ENCODE data around the gene SLC10A2. TPM values are rescaled to one million over a fixed set of nuclear protein-coding genes. Genes with fewer than 3 reads are reported as not detected.

SLC10A2 gene
- not detected in 2 replicates for total RNA-seq (2012; rRNA removed)
- not detected in 2 replicates for polyA plus RNA-seq (2012; rRNA removed)
- not detected in 2 replicates for polyA plus RNA-seq (2012; cell fraction: cytosol; rRNA removed)
- not detected in 2 replicates for polyA plus RNA-seq (2012; cell fraction: nucleus; rRNA removed; ENCODE audit: low replicate concordance)
- Bru-seq, nascent RNA, result not detected
- BruChase-seq, experiment 1, labeled RNA remaining after a 6-hour chase, result not detected
- BruChase-seq, experiment 2, labeled RNA remaining after a 2-hour chase, result not detected
- long read RNA-seq, result 0 reads

DNA sequence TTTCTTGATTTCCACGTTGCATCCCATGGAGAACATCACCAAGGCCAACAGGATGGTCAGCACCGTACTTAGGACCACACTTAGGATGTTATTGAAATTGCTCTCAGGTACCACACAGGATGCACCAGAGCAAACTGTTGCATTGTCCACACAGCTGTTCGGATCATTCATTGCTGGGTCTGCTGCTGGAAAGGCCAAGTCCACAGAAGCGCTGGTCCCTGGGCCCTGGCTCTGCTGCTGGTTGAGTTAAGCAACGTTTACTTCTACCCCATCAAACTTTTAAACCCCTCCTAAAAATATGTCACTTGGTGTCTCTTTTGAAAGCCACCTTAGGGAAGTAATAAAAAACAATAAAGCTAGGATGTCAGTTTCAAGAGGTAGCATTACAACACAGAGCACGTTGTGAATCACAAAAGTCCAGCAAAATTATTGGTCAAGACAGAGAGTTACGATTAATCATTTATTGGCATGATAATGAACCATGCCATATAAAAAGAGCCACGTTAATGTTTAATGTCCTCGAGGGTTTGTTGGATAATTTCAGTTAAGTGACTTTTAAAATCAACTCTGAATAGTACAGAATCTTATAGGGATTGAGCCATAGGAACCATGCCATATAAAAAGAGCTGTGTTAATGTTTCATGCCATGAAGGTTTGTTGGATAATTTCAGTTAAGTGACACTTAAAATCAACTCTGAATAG lies at the start of gene SLC10A2:
Gene SLC10A2, minus strand, starts transcription at position 339 of the 702 bp plus-strand sequence. Its CDS starts 168 bp downstream, at position 171.
- H3K9me3 ChIP-seq (ENCODE audit: control insufficient read depth, insufficient read depth, low read length), result peaks cover 19% of the 10 kb centered on the region
- H4K5ac ChIP-seq (ENCODE audit: low read depth, low read length), result no peak within 1 kb of the TSS
- H3K4me2 ChIP-seq (ENCODE audit: low read depth, low read length), result no peak within 1 kb of the TSS
- no peak within 1 kb of the TSS for H3K18ac ChIP-seq (ENCODE audit: low read depth, low read length)
- ChIA-PET CTCF (no interaction called here), POLR2A (ENCODE audit: unreplicated experiment) (no interaction called here)
- no peaks in the 10 kb centered on the region for H4K20me1 ChIP-seq (ENCODE audit: insufficient read depth, low read length)
- dilution Hi-C loops (cut with HindIII; ENCODE audit: low sequenced_read_pairs, unreplicated experiment), result no loop called here
- H2BK120ac ChIP-seq (ENCODE audit: low read depth, low read length), result no peak within 1 kb of the TSS
- H3K4me3 ChIP-seq (ENCODE audit: insufficient read depth, low read depth, low read length), result no peak within 1 kb of the TSS
- no peaks in the 10 kb centered on the region for H3K9me1 ChIP-seq (ENCODE audit: insufficient read depth, low read length)
- no peak within 1 kb of the TSS for H2AFZ ChIP-seq (replicated peaks; ENCODE audit: low read length, poor library complexity)
- no peak within 1 kb of the TSS for H3K9ac ChIP-seq (ENCODE audit: low read depth, low read length)
- H2BK5ac ChIP-seq (ENCODE audit: low read depth, low read length, poor library complexity, severe bottlenecking), result no peak within 1 kb of the TSS
- no peak within 1 kb of the TSS for H2AK9ac ChIP-seq (replicated peaks; ENCODE audit: low read depth, low read length, poor library complexity)
- WGBS, 2 experiments (ENCODE audit: extremely low coverage in 2 of 2, insufficient read length in 1 of 2), result no CpG with 5 or more reads among the region's 9 CpGs
- H3K4me1 ChIP-seq (ENCODE audit: control insufficient read depth, insufficient read depth, low read length), result no peaks in the 10 kb centered on the region
- no peak within 1 kb of the TSS for H2AK5ac ChIP-seq (ENCODE audit: low read depth, low read length)
- H3K23ac ChIP-seq (ENCODE audit: low read depth, low read length), result no peak within 1 kb of the TSS
- H3K27me3 ChIP-seq (ENCODE audit: control insufficient read depth, insufficient read depth, low read length), result no peaks in the 10 kb centered on the region
- H3K36me3 ChIP-seq (ENCODE audit: control insufficient read depth, insufficient read depth, low read length), result no peaks in the 10 kb centered on the region
- TF ChIP-seq CHD1 (IDR thresholded peaks at IDR 0.05; ENCODE audit: low read depth, low read length) (no peak), BHLHE40 (IDR thresholded peaks at IDR 0.05; ENCODE audit: low read depth, low read length) (no peak), RAD21 (IDR thresholded peaks at IDR 0.05; ENCODE audit: low read length) (no peak), CEBPB (IDR thresholded peaks at IDR 0.05; ENCODE audit: low read depth, low read length) (no peak), MXI1 (IDR thresholded peaks at IDR 0.05; ENCODE audit: borderline replicate concordance, low read depth, low read length) (no peak), RCOR1 (IDR thresholded peaks at IDR 0.05; ENCODE audit: insufficient replicate concordance, low read length) (no peak), SMC3 (IDR thresholded peaks at IDR 0.05; ENCODE audit: low read depth, low read length) (no peak)
- TF ChIP-seq, protein P1, sequence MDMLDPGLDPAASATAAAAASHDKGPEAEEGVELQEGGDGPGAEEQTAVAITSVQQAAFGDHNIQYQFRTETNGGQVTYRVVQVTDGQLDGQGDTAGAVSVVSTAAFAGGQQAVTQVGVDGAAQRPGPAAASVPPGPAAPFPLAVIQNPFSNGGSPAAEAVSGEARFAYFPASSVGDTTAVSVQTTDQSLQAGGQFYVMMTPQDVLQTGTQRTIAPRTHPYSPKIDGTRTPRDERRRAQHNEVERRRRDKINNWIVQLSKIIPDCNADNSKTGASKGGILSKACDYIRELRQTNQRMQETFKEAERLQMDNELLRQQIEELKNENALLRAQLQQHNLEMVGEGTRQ (IDR thresholded peaks at IDR 0.05; ENCODE audit: low read depth, low read length), result no peak
- TF ChIP-seq, protein P2, sequence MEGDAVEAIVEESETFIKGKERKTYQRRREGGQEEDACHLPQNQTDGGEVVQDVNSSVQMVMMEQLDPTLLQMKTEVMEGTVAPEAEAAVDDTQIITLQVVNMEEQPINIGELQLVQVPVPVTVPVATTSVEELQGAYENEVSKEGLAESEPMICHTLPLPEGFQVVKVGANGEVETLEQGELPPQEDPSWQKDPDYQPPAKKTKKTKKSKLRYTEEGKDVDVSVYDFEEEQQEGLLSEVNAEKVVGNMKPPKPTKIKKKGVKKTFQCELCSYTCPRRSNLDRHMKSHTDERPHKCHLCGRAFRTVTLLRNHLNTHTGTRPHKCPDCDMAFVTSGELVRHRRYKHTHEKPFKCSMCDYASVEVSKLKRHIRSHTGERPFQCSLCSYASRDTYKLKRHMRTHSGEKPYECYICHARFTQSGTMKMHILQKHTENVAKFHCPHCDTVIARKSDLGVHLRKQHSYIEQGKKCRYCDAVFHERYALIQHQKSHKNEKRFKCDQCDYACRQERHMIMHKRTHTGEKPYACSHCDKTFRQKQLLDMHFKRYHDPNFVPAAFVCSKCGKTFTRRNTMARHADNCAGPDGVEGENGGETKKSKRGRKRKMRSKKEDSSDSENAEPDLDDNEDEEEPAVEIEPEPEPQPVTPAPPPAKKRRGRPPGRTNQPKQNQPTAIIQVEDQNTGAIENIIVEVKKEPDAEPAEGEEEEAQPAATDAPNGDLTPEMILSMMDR (conservative IDR thresholded peaks at IDR 0.05; ENCODE audit: low read depth, low read length), result no peak
- no peak within 1 kb of the TSS for H2BK15ac ChIP-seq (ENCODE audit: low read depth, low read length)
- H4K8ac ChIP-seq (ENCODE audit: low read depth in 2 of 2, low read length in 2 of 2), result no peak within 1 kb of the TSS
- no peak within 1 kb of the TSS for H2BK20ac ChIP-seq (ENCODE audit: low read depth, low read length)
- no peak within 1 kb of the TSS for H3K4ac ChIP-seq (ENCODE audit: low read depth, low read length)
- H3K79me1 ChIP-seq (ENCODE audit: low read depth in 1 of 2, low read length in 2 of 2), result no peaks in the 10 kb centered on the region
- no peak within 1 kb of the TSS for H3K14ac ChIP-seq (replicated peaks; ENCODE audit: low read depth, low read length)
- DNase-seq, result no peak
- in situ Hi-C loops (cut with MboI; ENCODE audit: low sequenced_read_pairs), result no loop called here
- H4K91ac ChIP-seq (ENCODE audit: insufficient read depth, low read depth, low read length), result no peak within 1 kb of the TSS
- BruUV-seq (replicated peaks), result no TSS peak
- H3K56ac ChIP-seq (ENCODE audit: extremely low read depth, insufficient read depth, low read length), result no peak within 1 kb of the TSS
- no peak for ATAC-seq (ENCODE audit: low read depth)
- intact Hi-C loops (cut with micrococcal nuclease), result no loop called here
- H3K27ac ChIP-seq (ENCODE audit: insufficient read depth, low read length), result no peak within 1 kb of the TSS

Measured in IMR-90 (cell line).